A204.1 (cell line): Measurements from ENCODE around the gene SOHLH1.

Source experiments
- FAIRE-seq: peaks from 2 replicates; lab custom pipeline; 2012; peaks lifted over from hg19 to GRCh38; lab: Jason Lieb, UNC

Gene SOHLH1

DNA sequence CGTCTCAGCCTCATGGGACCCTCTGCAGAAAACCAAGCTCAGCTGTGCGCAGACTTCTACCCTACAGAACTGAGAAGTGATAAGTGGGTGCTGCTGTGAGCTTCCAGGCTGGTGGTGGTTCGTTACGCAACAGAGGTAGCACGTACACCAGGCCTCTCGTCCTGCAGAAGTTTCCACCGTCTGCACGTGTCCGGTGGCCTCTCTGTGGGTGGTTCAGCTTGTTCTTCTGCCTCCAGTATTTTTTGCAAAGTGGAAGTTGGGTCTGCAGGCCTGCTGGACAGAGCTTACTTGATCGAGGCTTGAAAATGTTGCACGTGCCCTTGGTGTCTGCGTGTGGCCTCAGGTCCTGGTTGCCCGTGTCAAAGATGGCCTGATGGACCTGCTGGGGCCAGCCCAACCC lies 30.2 kb upstream of the SOHLH1 start:
- FAIRE-seq, result no peak

- FAIRE-seq, result no peak
Measured at GRCh38 chr9:135728436-135729110, 29.3 kb upstream of the SOHLH1 start.

DNA sequence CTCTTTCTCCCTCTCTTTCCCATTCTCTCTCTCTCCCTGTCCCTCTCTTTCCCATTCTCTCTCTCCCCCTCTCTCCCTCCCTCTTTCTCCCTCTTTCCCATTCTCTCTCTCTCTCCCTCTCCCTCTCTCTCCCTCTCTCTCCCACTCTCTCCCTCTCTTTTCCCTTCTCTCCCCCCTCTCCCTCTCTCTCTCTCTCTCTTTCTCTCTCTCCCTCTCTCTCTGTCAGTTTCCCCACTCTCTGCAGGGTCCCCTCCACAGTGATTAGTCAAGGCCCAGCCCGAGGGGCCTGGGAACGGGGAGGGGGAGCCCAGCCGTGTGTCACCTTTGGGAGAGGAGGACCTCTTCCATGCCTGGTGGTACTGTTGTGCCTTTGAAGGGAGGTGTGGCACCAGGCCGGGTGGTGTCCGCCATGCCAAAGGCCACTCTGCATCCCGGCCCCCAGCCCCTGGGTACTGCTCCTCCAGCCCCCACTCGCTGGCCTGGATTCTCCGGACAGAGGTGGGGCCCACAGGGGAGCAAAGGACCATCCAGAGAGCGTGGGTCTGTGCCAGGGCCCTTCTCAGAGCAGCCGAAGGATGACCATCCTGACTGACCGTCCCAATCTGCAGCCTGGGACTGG lies 28.1 kb upstream of the SOHLH1 start:
- FAIRE-seq, result no peak

GRCh38 chr9:135726138-135726853 lies 27.0 kb upstream of the SOHLH1 start:
- no peak for FAIRE-seq

GRCh38 chr9:135724186-135724787 lies 25.0 kb upstream of the SOHLH1 start:
- FAIRE-seq, result no peak

- FAIRE-seq, result no peak
Measured at GRCh38 chr9:135722365-135722764, 23.1 kb upstream of the SOHLH1 start.

- FAIRE-seq, result no peak
Measured at GRCh38 chr9:135719472-135719871, 20.2 kb upstream of the SOHLH1 start.

DNA sequence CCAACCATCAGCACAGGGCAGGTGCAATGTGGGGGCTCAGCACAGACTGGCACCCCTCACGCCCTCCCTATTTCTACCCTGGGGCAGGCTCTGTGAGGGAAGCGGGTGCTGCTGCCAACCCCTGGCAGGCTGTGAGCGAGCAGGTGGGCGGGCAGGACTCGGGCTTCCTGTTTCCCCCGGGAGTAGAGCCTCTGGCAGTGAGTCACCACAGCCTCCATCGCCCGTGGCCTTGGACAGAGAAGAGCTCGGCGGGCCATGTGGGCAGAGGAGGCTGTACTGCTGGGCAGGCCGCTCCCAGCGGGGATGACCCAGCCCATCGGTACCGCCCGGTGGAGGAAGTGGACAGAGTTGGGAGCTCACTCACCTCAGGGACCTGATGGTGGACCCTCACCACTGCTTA lies 19.3 kb upstream of the SOHLH1 start:
- FAIRE-seq, result no peak

GRCh38 chr9:135717410-135717809 lies 18.1 kb upstream of the SOHLH1 start:
- FAIRE-seq, result no peak

GRCh38 chr9:135716045-135716444 lies 16.8 kb upstream of the SOHLH1 start:
- no peak for FAIRE-seq

DNA sequence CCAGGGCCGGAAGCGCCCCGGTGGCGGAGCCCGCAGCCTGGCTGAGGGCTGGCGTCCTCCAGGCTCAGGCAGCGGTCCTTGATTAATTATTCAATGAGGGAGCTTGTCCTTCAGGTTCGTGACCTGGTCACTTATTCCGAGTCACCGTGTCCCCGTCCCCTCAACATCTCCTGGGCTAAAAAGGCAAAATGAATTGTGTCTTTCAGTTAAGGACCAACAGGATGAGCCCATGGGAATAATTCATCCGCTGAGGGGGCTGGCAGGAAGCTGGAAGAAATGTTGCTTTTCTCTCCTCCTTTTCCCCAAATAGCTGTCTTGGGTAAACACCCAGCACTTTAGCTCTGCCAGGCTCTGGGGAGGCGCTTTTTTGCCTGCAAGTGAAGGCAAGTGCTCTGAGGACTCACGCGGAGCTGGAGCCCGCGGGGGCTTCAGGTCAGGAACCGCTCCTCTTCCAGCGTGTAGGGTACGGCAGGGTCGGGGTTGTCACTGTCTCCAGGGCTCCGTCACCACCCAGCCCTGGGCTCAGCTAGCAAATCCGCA lies 15.8 kb upstream of the SOHLH1 start:
- FAIRE-seq, result no peak

DNA sequence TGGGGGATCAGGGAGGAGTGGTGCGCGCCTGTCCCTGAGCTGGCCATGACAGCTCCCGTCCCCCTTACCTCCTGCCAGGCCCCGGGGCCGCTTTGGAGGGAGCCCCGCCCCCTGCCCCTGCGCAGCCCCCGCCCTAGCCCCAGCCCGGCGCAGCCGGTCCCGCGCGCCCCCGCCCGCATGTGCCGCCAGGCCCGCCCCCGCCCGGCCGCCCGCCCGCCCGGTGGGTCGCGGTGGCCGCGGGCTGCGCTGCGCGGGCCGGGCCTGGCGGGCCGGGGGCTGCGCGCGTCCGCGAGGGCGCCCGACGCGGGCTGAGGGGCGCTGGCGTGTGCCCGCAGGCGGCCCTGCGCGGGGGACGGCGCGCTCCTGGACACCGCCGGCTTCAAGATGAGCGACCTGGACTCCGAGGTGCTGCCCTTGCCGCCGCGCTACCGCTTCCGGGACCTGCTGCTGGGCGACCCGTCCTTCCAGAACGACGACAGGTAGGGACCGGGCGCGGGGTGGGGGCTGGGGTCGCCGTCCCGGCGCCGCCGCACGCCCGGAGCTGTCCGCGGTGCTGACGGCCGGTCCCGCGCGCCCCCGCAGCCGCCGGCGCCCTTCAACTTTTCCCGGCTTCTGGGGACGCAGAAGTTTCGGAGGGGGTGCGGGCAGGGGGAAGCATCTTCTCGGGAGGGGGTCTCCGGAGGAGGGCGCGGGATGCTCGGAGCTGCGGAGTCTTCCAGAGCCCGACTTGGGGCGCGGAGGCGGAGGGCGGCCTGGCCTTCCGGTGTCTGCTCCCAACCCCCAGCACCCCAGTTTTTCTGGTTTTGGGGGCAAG lies 15.2 kb upstream of the SOHLH1 start:
- no peak for FAIRE-seq

DNA sequence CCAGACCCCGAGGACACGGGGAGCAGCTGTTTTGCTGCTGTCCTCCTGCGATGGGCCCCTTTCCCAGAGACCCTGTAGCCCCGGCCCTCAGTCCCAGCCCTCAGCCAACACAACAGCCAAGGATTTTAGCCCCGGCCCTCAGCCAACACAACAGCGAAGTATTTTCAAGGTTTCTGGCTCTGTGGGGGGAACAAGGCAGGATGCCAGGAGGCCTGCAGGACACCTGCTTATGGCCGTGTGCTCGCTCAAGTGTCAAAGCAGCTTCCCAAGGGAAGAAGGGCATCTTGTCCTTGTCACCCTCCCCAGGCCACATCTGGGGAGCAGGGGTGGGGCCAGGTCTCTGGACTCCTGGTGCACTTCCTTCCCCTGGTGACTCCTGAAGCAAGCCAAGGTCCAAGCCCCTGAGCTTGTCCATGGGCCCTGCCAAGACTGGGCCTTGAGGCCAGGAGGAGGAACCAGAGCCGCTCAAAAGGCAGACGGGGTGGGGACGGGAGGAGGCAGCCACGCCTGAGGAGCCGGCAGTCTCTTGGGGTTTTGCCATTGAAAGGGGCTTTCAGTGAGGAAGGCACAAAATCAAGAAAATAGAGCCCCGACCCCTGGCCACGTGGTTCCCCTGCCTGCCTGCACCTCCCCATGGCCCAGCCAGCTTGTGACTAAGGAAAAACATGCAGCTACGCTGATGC lies 13.5 kb upstream of the SOHLH1 start:
- FAIRE-seq, result no peak

DNA sequence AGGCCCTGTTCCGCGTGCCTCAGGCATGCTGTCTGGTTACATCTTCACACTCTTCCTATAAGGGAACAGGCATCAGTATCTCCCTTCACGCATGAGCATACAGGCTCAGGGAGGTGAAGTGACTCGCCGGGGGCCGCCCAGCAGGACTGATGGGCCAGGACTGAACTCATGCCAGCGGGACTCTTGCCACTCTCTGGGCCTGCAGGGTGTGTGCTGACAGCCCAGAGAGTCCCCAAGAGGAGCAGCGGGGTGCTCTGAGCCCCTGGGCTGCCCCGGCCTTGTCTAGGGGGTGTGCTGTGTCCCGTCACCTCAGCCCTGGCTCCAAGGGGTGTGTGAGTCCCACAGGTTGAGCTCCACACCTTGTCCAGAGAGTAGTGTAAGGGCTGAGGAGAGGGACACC lies 12.6 kb upstream of the SOHLH1 start:
- FAIRE-seq, result no peak

GRCh38 chr9:135711391-135711790 lies 12.1 kb upstream of the SOHLH1 start:
- no peak for FAIRE-seq

- no peak for FAIRE-seq
Measured at GRCh38 chr9:135708164-135708563, 8.9 kb upstream of the SOHLH1 start.

GRCh38 chr9:135707252-135708138 lies 8.2 kb upstream of the SOHLH1 start:
- no peak for FAIRE-seq

- no peak for FAIRE-seq
Measured at GRCh38 chr9:135706288-135706687, 7.0 kb upstream of the SOHLH1 start.

DNA sequence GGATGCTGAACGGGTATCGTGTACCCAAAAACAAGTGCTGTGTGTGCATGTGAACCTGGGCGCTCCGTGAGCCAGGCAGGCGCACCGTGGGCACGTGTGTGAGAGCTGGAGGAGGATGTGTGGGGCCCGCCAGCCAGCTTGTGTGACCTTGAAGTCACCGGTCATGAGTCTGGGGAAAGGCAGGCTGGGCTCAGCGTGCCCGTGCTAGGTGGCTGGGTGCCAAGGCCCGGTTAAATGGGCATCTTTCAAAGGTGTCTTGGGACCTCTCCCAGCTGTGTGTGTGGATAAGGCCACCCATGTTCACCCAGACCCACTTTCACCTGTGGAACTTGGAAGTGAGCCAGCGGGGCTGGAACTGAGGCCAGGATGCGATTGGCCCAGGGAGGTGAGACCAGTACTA lies 6.1 kb upstream of the SOHLH1 start:
- FAIRE-seq, result no peak

DNA sequence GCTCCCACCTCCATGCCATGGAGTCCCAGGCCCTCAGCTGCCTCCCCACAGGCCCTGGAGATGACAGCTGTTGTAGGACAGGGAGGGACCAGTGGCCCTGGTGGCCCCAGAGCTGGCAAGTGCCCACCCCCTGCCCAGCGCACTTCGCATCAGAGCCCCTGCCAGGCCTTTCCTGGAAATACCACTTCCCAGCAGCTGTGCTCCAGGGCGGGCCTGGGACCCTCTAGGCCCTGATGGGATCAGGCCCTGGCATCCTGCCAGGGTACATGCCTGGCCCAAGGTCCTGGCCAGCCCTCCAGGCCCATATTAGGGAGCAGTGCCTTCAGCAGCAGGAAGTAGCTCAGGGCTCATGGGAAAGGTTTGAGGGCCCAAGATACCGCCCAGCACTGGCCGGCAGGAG lies 5.2 kb upstream of the SOHLH1 start:
- FAIRE-seq, result no peak

- no peak for FAIRE-seq
Measured at GRCh38 chr9:135703726-135704125, 4.4 kb upstream of the SOHLH1 start.
